Esophagus squamous epithelium (tissue), 5 donors: ENCODE data around the gene CMTM7. TPM values are rescaled to one million over a fixed set of nuclear protein-coding genes. Genes with fewer than 3 reads are reported as not detected.

Experiments
- DNase-seq: peaks from one replicate; lab custom pipeline; 2025; lab: John Stamatoyannopoulos, UW
- H3K27ac ChIP-seq, 4 donors: fragments of 200-600 bp; sonication (generic); one replicate each; pipeline ENCODE4 v1.5.1; 2016 to 2019; ENCODE audit warnings: mild to moderate bottlenecking in 1 of 4
- H3K27me3 ChIP-seq, 4 donors: fragments of 200-600 bp; sonication (generic); 1 replicate in 3 of 4; 2 replicates in 1 of 4; pipeline versions ENCODE4 v1.5.1 to v1.6.0; 2017 to 2021; ENCODE audit warnings: antibody characterized with exemption in 1 of 4
- H3K36me3 ChIP-seq, 3 donors: fragments of 200-600 bp; sonication (generic); one replicate each; pipeline ENCODE4 v1.5.1; 2016 to 2019
- H3K4me1 ChIP-seq, 3 donors: fragments of 200-600 bp; sonication (generic); one replicate each; pipeline ENCODE4 v1.5.1; 2017 to 2019
- H3K4me3 ChIP-seq, 4 donors: fragments of 200-600 bp; sonication (generic); 1 replicate in 3 of 4; 2 replicates in 1 of 4; pipeline ENCODE4 v1.5.1; 2016 to 2019; ENCODE audit warnings: mild to moderate bottlenecking in 2 of 4, moderate library complexity in 1 of 4
- H3K9me3 ChIP-seq, 3 donors: fragments of 200-600 bp; sonication (generic); one replicate each; pipeline ENCODE4 v1.5.1; 2016 to 2019
- POLR2A ChIP-seq, 4 donors: fragments of 450-650 bp; IDR thresholded peaks; one replicate each; pipeline ENCODE4 v1.6.1; 2017; ENCODE audit warnings: antibody characterized with exemption in 4 of 4, mild to moderate bottlenecking in 4 of 4, moderate library complexity in 3 of 4
- WGBS, 2 donors: methylation state at CpG; one replicate each; pipeline ENCODE4 v1.1.5; 2018; 5-methylcytosine and 5-hydroxymethylcytosine counted together
- intact Hi-C: fragments of 100-400 bp; cut with DNase I; formaldehyde crosslinking; loops from one replicate; pipeline ENCODE4 v1.15.0; 2022
- total RNA-seq, 4 donors: library from RNA; depleted of rRNA; stranded (reverse); fragments of >200 nt; gene quantifications; one replicate each; pipeline ENCODE4 v1.1.0, GENCODE V29; 2016
- TF ChIP-seq, protein P1 (sequence below), 6 experiments: fragments of 450-650 bp in 4 of 6; fragments of 200-600 bp in 2 of 6; sonication (generic) in 2 of 6; IDR thresholded peaks; one replicate each; pipeline ENCODE4 v1.5.1; 2016 to 2019; ENCODE audit warnings: antibody characterized with exemption in 6 of 6, mild to moderate bottlenecking in 4 of 6, moderate library complexity in 4 of 6
- donor health status: DM: yes; HTN: yes; CAD: no.

The CMTM7 gene
- total RNA-seq, 4 donors from 2014 or later = 0.35 to 6.7 (median 3.0) TPM; not detected in 1

- intact Hi-C loops = no loop called here
These were observed 91.0 kb downstream of the CMTM7 start for GRCh38 chr3:32482693-32483092.

GRCh38 chr3:32483772-32484171 is 92.1 kb downstream of the CMTM7 start:
- WGBS, 2 donors = 60 to 71% methylated on average over 1 of the region's 1 CpG
- TF ChIP-seq POLR2A (IDR thresholded peaks at IDR 0.05) = no peak
- TF ChIP-seq, protein P1, sequence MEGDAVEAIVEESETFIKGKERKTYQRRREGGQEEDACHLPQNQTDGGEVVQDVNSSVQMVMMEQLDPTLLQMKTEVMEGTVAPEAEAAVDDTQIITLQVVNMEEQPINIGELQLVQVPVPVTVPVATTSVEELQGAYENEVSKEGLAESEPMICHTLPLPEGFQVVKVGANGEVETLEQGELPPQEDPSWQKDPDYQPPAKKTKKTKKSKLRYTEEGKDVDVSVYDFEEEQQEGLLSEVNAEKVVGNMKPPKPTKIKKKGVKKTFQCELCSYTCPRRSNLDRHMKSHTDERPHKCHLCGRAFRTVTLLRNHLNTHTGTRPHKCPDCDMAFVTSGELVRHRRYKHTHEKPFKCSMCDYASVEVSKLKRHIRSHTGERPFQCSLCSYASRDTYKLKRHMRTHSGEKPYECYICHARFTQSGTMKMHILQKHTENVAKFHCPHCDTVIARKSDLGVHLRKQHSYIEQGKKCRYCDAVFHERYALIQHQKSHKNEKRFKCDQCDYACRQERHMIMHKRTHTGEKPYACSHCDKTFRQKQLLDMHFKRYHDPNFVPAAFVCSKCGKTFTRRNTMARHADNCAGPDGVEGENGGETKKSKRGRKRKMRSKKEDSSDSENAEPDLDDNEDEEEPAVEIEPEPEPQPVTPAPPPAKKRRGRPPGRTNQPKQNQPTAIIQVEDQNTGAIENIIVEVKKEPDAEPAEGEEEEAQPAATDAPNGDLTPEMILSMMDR (IDR thresholded peaks at IDR 0.05) = no peak

More at GRCh38 chr3:32482693-32483092, 91.0 kb downstream of the CMTM7 start:
- Histone ChIP-seq H3K4me3 (no peak overlapping the region), H3K9me3 (no peaks in the 10 kb centered on the region), H3K27ac (no peak overlapping the region), H3K27me3 (no peaks in the 10 kb centered on the region), H3K4me1 (no peaks in the 10 kb centered on the region), H3K36me3 (peaks cover 0 to 52% (median 8%) of the 10 kb centered on the region in 3 donors)
- WGBS, 2 donors = 88 to 94% methylated on average over 1 of the region's 1 CpG
- no peak for DNase-seq
- TF ChIP-seq, protein P1 (IDR thresholded peaks at IDR 0.05) = no peak
- TF ChIP-seq POLR2A (IDR thresholded peaks at IDR 0.05) = no peak

GRCh38 chr3:32484436-32484835 is 92.8 kb downstream of the CMTM7 start:
- H3K27ac ChIP-seq = peak overlapping the region in 1 of 4 donors; percentile 14
- TF ChIP-seq POLR2A (IDR thresholded peaks at IDR 0.05) = peak in 1 of 4 donors; percentile 18
- TF ChIP-seq, protein P1 (IDR thresholded peaks at IDR 0.05) = no peak
- no peak overlapping the region for H3K4me3 ChIP-seq
- H3K27me3 ChIP-seq = no peaks in the 10 kb centered on the region
- no peaks in the 10 kb centered on the region for H3K9me3 ChIP-seq
- H3K36me3 ChIP-seq = peaks cover 0 to 53% (median 8%) of the 10 kb centered on the region in 3 donors
- whole genome bisulfite sequencing, 2 donors = 64 to 83% methylated on average over 6 of the region's 6 CpGs
- no peaks in the 10 kb centered on the region for H3K4me1 ChIP-seq
- intact Hi-C loops = no loop called here
- DNase-seq = no peak

More at GRCh38 chr3:32483772-32484171, 92.1 kb downstream of the CMTM7 start:
- no peak for DNase-seq
- H3K36me3 ChIP-seq = peaks cover 0 to 53% (median 8%) of the 10 kb centered on the region in 3 donors
- no peaks in the 10 kb centered on the region for H3K9me3 ChIP-seq
- no peak overlapping the region for H3K4me3 ChIP-seq
- H3K27me3 ChIP-seq = no peaks in the 10 kb centered on the region
- intact Hi-C loops = no loop called here
- no peaks in the 10 kb centered on the region for H3K4me1 ChIP-seq
- H3K27ac ChIP-seq = no peak overlapping the region

GRCh38 chr3:32487781-32488473 is 96.3 kb downstream of the CMTM7 start:
- intact Hi-C loops = no loop called here
- 84 to 90% methylated on average over 3 of the region's 3 CpGs for WGBS, 2 donors
- Histone ChIP-seq H3K27me3 (no peaks in the 10 kb centered on the region), H3K36me3 (peaks cover 0 to 54% (median 4%) of the 10 kb centered on the region in 3 donors), H3K4me1 (no peaks in the 10 kb centered on the region), H3K27ac (no peak overlapping the region), H3K9me3 (no peaks in the 10 kb centered on the region), H3K4me3 (no peak overlapping the region)
- TF ChIP-seq, protein P1 (IDR thresholded peaks at IDR 0.05) = no peak
- no peak for TF ChIP-seq POLR2A (IDR thresholded peaks at IDR 0.05)
- no peak for DNase-seq

GRCh38 chr3:32488474-32489008 is 96.9 kb downstream of the CMTM7 start:
- no peak for TF ChIP-seq POLR2A (IDR thresholded peaks at IDR 0.05)
- TF ChIP-seq, protein P1 (IDR thresholded peaks at IDR 0.05) = no peak
- Histone ChIP-seq H3K9me3 (no peaks in the 10 kb centered on the region), H3K27ac (no peak overlapping the region), H3K27me3 (no peaks in the 10 kb centered on the region), H3K4me3 (no peak overlapping the region), H3K36me3 (peaks cover 0 to 49% (median 0%) of the 10 kb centered on the region in 3 donors), H3K4me1 (peaks cover 0 to 4% (median 0%) of the 10 kb centered on the region in 3 donors)
- no peak for DNase-seq
- intact Hi-C loops = no loop called here
- 85 to 90% methylated on average over 3 of the region's 3 CpGs for WGBS, 2 donors
